ENCODE results near the gene AIF1L. TPM values are rescaled to one million over a fixed set of nuclear protein-coding genes. Genes with fewer than 3 reads are reported as not detected.

Gene AIF1L
- total RNA-seq, 1 donor from 2014 or later, result not detected

DNA sequence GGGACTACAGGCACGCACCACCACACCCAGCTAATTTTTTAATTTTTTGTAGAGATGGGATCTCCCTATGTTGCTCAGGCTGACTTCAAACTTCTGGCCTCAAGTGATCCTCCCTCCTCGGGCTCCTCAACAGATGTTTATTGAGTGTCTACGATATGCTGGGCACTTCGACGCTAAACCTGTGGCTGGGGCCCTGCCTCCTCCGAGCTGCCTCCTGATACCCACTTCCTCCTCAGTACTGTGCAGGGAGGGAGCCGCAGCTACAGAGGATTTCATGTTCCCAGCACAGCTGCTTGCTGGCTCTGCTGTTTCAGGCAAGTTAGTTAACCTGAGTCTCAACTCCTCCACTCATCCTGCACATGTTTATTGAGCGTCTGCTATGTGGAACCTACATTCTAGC, 9.6 kb downstream of the AIF1L start:
- ATAC-seq (ENCODE audit: low read depth), result no peak
- ChIA-PET POLR2A (no interaction called here), CTCF (no interaction called here)
- no peaks in the 10 kb centered on the region for H3K36me3 Mint-ChIP-seq (ENCODE audit: low read depth)
- no peaks in the 10 kb centered on the region for H3K9me3 Mint-ChIP-seq
- TF ChIP-seq, protein P1, sequence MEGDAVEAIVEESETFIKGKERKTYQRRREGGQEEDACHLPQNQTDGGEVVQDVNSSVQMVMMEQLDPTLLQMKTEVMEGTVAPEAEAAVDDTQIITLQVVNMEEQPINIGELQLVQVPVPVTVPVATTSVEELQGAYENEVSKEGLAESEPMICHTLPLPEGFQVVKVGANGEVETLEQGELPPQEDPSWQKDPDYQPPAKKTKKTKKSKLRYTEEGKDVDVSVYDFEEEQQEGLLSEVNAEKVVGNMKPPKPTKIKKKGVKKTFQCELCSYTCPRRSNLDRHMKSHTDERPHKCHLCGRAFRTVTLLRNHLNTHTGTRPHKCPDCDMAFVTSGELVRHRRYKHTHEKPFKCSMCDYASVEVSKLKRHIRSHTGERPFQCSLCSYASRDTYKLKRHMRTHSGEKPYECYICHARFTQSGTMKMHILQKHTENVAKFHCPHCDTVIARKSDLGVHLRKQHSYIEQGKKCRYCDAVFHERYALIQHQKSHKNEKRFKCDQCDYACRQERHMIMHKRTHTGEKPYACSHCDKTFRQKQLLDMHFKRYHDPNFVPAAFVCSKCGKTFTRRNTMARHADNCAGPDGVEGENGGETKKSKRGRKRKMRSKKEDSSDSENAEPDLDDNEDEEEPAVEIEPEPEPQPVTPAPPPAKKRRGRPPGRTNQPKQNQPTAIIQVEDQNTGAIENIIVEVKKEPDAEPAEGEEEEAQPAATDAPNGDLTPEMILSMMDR (IDR thresholded peaks at IDR 0.05), result no peak
- no peaks in the 10 kb centered on the region for H3K4me1 Mint-ChIP-seq
- intact Hi-C loops (cut with micrococcal nuclease), result no loop called here
- peaks cover 10% of the 10 kb centered on the region for H3K27me3 Mint-ChIP-seq
- H3K27ac Mint-ChIP-seq, result no peak overlapping the region
- no peak for DNase-seq
- H3K4me3 Mint-ChIP-seq, result no peak overlapping the region

DNA sequence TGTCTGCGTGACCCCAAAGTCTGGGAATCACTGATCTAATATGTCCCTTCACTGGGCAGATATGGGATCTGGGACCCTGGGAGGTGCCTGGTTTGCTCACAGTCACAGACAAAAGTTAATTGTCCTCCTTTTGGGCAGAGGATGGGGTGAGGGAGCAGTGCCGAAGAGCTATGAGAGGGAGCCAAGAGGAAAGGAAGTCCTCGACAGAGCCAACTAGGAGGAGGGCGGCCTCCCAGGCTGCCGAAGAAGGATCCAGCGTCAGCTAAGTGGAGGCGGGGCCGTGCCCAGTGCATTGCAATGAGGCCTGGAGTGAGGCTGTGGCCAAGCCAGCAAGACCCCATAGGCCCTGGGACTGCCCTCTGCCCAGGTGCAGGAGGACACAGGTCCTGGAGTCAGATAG, 11.4 kb downstream of the AIF1L start:
- POLR2A ChIA-PET, result no interaction called here
- DNase-seq (no peak), ATAC-seq (ENCODE audit: low read depth) (no peak)
- H3K36me3 Mint-ChIP-seq (ENCODE audit: low read depth), result no peaks in the 10 kb centered on the region
- H3K27ac Mint-ChIP-seq, result no peak overlapping the region
- no peak overlapping the region for H3K4me3 Mint-ChIP-seq
- intact Hi-C loops (cut with micrococcal nuclease), result no loop called here
- H3K27me3 Mint-ChIP-seq, result peaks cover 12% of the 10 kb centered on the region
- H3K9me3 Mint-ChIP-seq, result no peaks in the 10 kb centered on the region
- no peaks in the 10 kb centered on the region for H3K4me1 Mint-ChIP-seq
- TF ChIP-seq, protein P1 (IDR thresholded peaks at IDR 0.05), result no peak
- CTCF ChIA-PET, result interaction anchor here (1.1 kb wide), 1 partner anchor 51 kb away, joined by 3 read pairs; no protein-coding TSS in a partner anchor

DNA sequence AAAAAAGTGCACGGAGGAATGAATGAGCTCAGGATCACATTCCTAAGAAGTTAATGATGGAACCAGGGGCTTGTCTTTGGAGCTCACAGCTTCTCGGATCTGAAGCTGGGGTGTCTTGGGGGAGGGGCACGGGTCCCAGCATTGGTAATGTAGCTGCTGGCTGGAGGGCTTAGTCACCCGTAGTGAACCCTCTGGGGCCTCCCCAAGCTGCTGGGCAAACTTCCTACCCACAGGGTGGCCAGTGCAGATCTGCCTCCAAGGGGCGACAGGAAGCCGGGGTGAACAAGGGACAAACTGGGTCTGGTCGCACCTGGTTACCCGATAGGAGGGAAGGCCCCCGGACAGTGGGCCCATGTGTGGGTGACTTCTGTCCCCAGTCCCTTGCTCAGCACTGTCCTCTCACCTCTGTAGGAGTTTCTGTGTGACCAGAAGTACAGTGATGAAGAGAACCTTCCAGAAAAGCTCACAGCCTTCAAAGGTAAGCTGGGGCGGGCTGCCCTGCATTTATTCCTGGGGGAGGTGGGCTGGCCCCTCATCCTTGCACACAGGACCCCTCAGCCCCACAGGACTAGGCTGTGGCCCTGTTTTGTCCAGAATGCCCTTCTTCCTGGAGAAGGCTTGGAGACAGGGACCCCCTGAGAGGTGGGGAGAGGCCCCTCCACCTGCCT, 15.0 kb downstream of the AIF1L start:
- ATAC-seq (ENCODE audit: low read depth) (no peak), DNase-seq (no peak)
- TF ChIP-seq, protein P1 (IDR thresholded peaks at IDR 0.05), result no peak
- no peak overlapping the region for H3K4me3 Mint-ChIP-seq
- CTCF ChIA-PET, result interaction anchor here (0.6 kb wide), 1 partner anchor 1901 kb away, joined by 3 read pairs; no protein-coding TSS in a partner anchor
- no peaks in the 10 kb centered on the region for H3K4me1 Mint-ChIP-seq
- H3K27me3 Mint-ChIP-seq, result peaks cover 12% of the 10 kb centered on the region
- no peak overlapping the region for H3K27ac Mint-ChIP-seq
- intact Hi-C loops (cut with micrococcal nuclease), result no loop called here
- H3K9me3 Mint-ChIP-seq, result no peaks in the 10 kb centered on the region
- no peaks in the 10 kb centered on the region for H3K36me3 Mint-ChIP-seq (ENCODE audit: low read depth)
- POLR2A ChIA-PET, result no interaction called here

DNA sequence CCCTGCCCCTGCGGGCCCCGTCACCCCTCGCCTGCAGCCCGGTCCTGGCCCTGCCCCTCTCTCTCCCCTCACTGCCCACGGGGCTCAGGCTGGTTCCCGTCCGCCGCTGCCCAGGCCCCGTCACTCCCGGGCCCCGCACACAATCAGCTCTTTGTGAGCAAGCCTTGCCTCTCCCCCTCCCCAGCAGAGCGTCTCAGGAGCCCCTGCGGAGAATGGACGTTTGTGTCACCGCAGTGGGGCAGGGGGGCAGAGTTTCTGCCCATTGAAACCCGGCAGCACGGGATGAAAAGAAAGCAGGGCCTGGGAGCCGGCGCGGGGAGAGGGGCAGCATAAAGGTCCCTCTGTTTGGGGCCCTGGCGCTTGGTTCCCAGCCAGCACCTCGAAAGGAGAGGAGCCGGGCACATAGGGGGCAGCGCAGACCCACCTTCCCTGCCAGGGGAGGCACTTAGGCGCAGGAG, 15.6 kb downstream of the AIF1L start:
- POLR2A ChIA-PET, result no interaction called here
- no peak for ATAC-seq (ENCODE audit: low read depth)

More for the DNA sequence above, 15.6 kb downstream of the AIF1L start:
- Mint-ChIP-seq H3K4me3 (no peak overlapping the region), H3K36me3 (ENCODE audit: low read depth) (no peaks in the 10 kb centered on the region), H3K27ac (no peak overlapping the region), H3K9me3 (no peaks in the 10 kb centered on the region), H3K4me1 (no peaks in the 10 kb centered on the region), H3K27me3 (peaks cover 12% of the 10 kb centered on the region)
- CTCF ChIA-PET, result no interaction called here
- intact Hi-C loops (cut with micrococcal nuclease), result no loop called here
- TF ChIP-seq, protein P1 (IDR thresholded peaks at IDR 0.05), result no peak
- DNase-seq, result no peak

All from activated B cell treated with CpG ODN at 0.5 μM for 24 hours (primary cell).